HEK293 (cell line): ENCODE results near the gene PHETA2.

ENCODE experiments used
- HOXD13 ChIP-seq: sonication (generic); formaldehyde crosslinking; IDR thresholded peaks from 2 replicates; pipeline ENCODE4 v1.8.0; 2022; ENCODE audit warnings: missing genetic modification reagents, borderline replicate concordance
- RBAK ChIP-seq: fragments of 450-650 bp; formaldehyde crosslinking; IDR thresholded peaks from 2 replicates; pipeline ENCODE4 v1.5.1; 2016; ENCODE audit warnings: missing biosample characterization, missing genetic modification characterization
- SP2 ChIP-seq: fragments of 450-650 bp; formaldehyde crosslinking; IDR thresholded peaks from 2 replicates; pipeline ENCODE4 v1.5.1; 2016; ENCODE audit warnings: missing biosample characterization, missing genetic modification characterization
- SP7 ChIP-seq: fragments of 450-650 bp; formaldehyde crosslinking; IDR thresholded peaks from 2 replicates; pipeline ENCODE4 v1.5.1; 2016; ENCODE audit warnings: missing biosample characterization, missing genetic modification characterization
- ZBTB21 ChIP-seq: fragments of 450-650 bp; formaldehyde crosslinking; IDR thresholded peaks from 2 replicates; pipeline ENCODE4 v1.5.1; 2017; ENCODE audit warnings: missing biosample characterization, missing genetic modification characterization
- ZBTB7A ChIP-seq: fragments of 450-650 bp; formaldehyde crosslinking; IDR thresholded peaks from 2 replicates; pipeline ENCODE4 v1.5.1; 2016; ENCODE audit warnings: low read depth, missing biosample characterization, missing genetic modification characterization
- ZNF169 ChIP-seq: fragments of 450-650 bp; formaldehyde crosslinking; IDR thresholded peaks from 2 replicates; pipeline ENCODE4 v1.5.1; 2016; ENCODE audit warnings: missing biosample characterization, missing genetic modification characterization
- ZNF174 ChIP-seq: fragments of 450-650 bp; formaldehyde crosslinking; IDR thresholded peaks from 2 replicates; pipeline ENCODE4 v1.5.0; 2017; ENCODE audit warnings: missing biosample characterization, mild to moderate bottlenecking, missing genetic modification characterization
- ZNF23 ChIP-seq: fragments of 450-650 bp; formaldehyde crosslinking; IDR thresholded peaks from 2 replicates; pipeline ENCODE4 v1.5.1; 2016; ENCODE audit warnings: missing biosample characterization, missing genetic modification characterization, borderline replicate concordance
- ZNF266 ChIP-seq: fragments of 450-650 bp; formaldehyde crosslinking; IDR thresholded peaks from 2 replicates; pipeline ENCODE4 v1.5.1; 2016; ENCODE audit warnings: missing biosample characterization, missing genetic modification characterization, low read depth
- ZNF324 ChIP-seq: fragments of 450-650 bp; formaldehyde crosslinking; IDR thresholded peaks from 2 replicates; pipeline ENCODE4 v1.5.1; 2016; ENCODE audit warnings: missing biosample characterization, missing genetic modification characterization
- ZNF391 ChIP-seq: fragments of 450-650 bp; formaldehyde crosslinking; IDR thresholded peaks from 2 replicates; pipeline ENCODE4 v1.5.1; 2016; ENCODE audit warnings: low read depth, missing biosample characterization, missing genetic modification characterization, borderline replicate concordance
- ZNF426 ChIP-seq: fragments of 450-650 bp; formaldehyde crosslinking; IDR thresholded peaks from 2 replicates; pipeline ENCODE4 v1.5.1; 2017; ENCODE audit warnings: missing biosample characterization, missing genetic modification characterization, mild to moderate bottlenecking, inconsistent platforms, moderate library complexity
- ZNF501 ChIP-seq: fragments of 450-650 bp; formaldehyde crosslinking; IDR thresholded peaks from 2 replicates; pipeline ENCODE4 v1.5.1; 2016; ENCODE audit warnings: missing biosample characterization, missing genetic modification characterization
- ZNF510 ChIP-seq: fragments of 450-650 bp; formaldehyde crosslinking; IDR thresholded peaks from 2 replicates; pipeline ENCODE4 v1.5.1; 2018; ENCODE audit warnings: mild to moderate bottlenecking, missing genetic modification characterization, missing biosample characterization; ENCODE audit not compliant: insufficient replicate concordance
- ZNF626 ChIP-seq: fragments of 450-650 bp; sonication (Bioruptor Pico); formaldehyde crosslinking; IDR thresholded peaks from 2 replicates; pipeline ENCODE4 v1.5.1; 2018; ENCODE audit warnings: missing biosample characterization, missing genetic modification characterization, inconsistent platforms
- ZNF660 ChIP-seq: fragments of 450-650 bp; IDR thresholded peaks from 2 replicates; pipeline ENCODE4 v1.5.1; 2018; ENCODE audit warnings: missing biosample characterization, mild to moderate bottlenecking, missing genetic modification characterization
- ZNF707 ChIP-seq: fragments of 450-650 bp; formaldehyde crosslinking; IDR thresholded peaks from 2 replicates; pipeline ENCODE4 v1.5.1; 2016; ENCODE audit warnings: missing biosample characterization, missing genetic modification characterization
- ZNF791 ChIP-seq: fragments of 450-650 bp; formaldehyde crosslinking; IDR thresholded peaks from 2 replicates; pipeline ENCODE4 v1.5.1; 2016; ENCODE audit warnings: missing biosample characterization, missing genetic modification characterization
- ZSCAN23 ChIP-seq: fragments of 450-650 bp; formaldehyde crosslinking; IDR thresholded peaks from 2 replicates; pipeline ENCODE4 v1.5.1; 2016; ENCODE audit warnings: missing biosample characterization, missing genetic modification characterization
- TF ChIP-seq, protein P1 (sequence below): fragments of 450-650 bp; formaldehyde crosslinking; IDR thresholded peaks from 2 replicates; pipeline ENCODE4 v1.5.1; 2016; ENCODE audit warnings: missing biosample characterization, missing genetic modification characterization, borderline replicate concordance
- TF ChIP-seq, protein P2 (sequence below): fragments of 450-650 bp; formaldehyde crosslinking; IDR thresholded peaks from 2 replicates; pipeline ENCODE4 v1.5.1; 2016; ENCODE audit warnings: missing biosample characterization, missing genetic modification characterization
- TF ChIP-seq, protein P3 (sequence below): fragments of 450-650 bp; formaldehyde crosslinking; optimal IDR thresholded peaks from 2 replicates; pipeline ENCODE3; 2016; ENCODE audit warnings: missing biosample characterization, mild to moderate bottlenecking, missing genetic modification characterization
- TF ChIP-seq, protein P4 (sequence below): sonication (generic); formaldehyde crosslinking; IDR thresholded peaks from 2 replicates; pipeline ENCODE4 v1.8.1; 2022; ENCODE audit warnings: mild to moderate bottlenecking, moderate library complexity, missing genetic modification reagents
- TF ChIP-seq, protein P5 (sequence below): fragments of 450-650 bp; formaldehyde crosslinking; IDR thresholded peaks from 2 replicates; pipeline ENCODE4 v1.5.1; 2017; ENCODE audit warnings: missing biosample characterization, missing genetic modification characterization
- TF ChIP-seq, protein P6 (sequence below): fragments of 450-650 bp; formaldehyde crosslinking; IDR thresholded peaks from 2 replicates; pipeline ENCODE4 v1.5.1; 2016; ENCODE audit warnings: missing biosample characterization, missing genetic modification characterization

Gene PHETA2

DNA sequence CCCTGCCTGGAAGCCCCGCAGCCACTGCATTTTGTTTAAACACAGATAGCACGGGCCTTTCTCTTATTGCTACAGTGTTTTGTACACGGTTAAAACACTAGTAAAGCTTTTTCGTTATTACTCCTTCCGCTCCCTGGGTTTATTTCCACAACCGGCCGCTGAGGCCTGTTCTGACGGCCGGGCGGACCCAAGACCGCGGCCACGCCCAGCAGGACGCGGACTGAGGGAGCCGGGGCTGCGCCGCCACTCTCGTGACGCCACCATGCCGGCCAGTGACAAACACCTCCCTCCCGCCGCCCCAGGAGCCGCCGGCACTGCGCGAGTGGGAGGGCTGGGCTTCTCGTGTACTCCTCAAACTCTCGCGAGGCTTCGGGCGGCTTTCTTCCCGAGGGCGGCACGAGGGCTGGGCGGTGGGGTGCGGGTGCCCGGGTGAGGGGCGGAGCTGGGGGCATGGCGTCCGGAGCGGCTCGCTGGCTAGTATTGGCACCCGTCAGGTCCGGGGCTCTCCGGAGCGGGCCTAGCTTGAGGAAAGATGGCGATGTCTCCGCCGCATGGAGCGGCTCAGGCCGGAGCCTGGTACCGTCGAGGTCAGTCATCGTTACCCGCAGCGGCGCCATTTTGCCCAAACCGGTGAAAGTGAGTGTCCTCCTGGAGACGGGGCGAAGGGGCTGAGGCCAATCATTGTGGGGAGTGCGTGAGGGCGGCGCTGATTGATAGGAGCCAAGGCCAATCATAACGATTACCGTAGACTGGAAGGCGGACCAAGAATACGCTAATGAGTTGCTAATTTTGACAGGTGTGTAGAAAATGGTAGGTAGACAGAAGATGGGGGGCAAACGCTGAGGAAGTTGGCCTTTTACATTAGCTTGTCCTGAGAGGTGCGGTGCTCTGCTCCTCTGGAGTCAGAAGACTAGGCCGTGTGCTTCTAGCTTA lies 5.5 kb downstream of the PHETA2 start, which contains the start of gene SMDT1 (continued):
- TF ChIP-seq, protein P1, sequence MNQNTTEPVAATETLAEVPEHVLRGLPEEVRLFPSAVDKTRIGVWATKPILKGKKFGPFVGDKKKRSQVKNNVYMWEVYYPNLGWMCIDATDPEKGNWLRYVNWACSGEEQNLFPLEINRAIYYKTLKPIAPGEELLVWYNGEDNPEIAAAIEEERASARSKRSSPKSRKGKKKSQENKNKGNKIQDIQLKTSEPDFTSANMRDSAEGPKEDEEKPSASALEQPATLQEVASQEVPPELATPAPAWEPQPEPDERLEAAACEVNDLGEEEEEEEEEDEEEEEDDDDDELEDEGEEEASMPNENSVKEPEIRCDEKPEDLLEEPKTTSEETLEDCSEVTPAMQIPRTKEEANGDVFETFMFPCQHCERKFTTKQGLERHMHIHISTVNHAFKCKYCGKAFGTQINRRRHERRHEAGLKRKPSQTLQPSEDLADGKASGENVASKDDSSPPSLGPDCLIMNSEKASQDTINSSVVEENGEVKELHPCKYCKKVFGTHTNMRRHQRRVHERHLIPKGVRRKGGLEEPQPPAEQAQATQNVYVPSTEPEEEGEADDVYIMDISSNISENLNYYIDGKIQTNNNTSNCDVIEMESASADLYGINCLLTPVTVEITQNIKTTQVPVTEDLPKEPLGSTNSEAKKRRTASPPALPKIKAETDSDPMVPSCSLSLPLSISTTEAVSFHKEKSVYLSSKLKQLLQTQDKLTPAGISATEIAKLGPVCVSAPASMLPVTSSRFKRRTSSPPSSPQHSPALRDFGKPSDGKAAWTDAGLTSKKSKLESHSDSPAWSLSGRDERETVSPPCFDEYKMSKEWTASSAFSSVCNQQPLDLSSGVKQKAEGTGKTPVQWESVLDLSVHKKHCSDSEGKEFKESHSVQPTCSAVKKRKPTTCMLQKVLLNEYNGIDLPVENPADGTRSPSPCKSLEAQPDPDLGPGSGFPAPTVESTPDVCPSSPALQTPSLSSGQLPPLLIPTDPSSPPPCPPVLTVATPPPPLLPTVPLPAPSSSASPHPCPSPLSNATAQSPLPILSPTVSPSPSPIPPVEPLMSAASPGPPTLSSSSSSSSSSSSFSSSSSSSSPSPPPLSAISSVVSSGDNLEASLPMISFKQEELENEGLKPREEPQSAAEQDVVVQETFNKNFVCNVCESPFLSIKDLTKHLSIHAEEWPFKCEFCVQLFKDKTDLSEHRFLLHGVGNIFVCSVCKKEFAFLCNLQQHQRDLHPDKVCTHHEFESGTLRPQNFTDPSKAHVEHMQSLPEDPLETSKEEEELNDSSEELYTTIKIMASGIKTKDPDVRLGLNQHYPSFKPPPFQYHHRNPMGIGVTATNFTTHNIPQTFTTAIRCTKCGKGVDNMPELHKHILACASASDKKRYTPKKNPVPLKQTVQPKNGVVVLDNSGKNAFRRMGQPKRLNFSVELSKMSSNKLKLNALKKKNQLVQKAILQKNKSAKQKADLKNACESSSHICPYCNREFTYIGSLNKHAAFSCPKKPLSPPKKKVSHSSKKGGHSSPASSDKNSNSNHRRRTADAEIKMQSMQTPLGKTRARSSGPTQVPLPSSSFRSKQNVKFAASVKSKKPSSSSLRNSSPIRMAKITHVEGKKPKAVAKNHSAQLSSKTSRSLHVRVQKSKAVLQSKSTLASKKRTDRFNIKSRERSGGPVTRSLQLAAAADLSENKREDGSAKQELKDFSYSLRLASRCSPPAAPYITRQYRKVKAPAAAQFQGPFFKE (tag by site-specific recombination) = no peak
- TF ChIP-seq ZNF23 (tag by site-specific recombination) (no peak), SP7 (peak; percentile 85; the same call in 1 of the 2 replicates), HOXD13 (CRISPR knock-in tag) (no peak), ZNF266 (tag by site-specific recombination) (no peak), ZNF791 (no peak), ZBTB7A (tag by site-specific recombination) (peak; percentile 85), ZNF660 (tag by site-specific recombination) (no peak), RBAK (tag by site-specific recombination) (no peak), ZSCAN23 (tag by site-specific recombination) (no peak), ZNF501 (tag by site-specific recombination) (peak; percentile 82), ZNF324 (tag by site-specific recombination) (peak; percentile 88), SP2 (peak; percentile 94), ZNF174 (no peak), ZNF391 (tag by site-specific recombination) (peak; percentile 72; the same call in 1 of the 2 replicates), ZNF510 (tag by site-specific recombination) (no peak), ZNF707 (no peak), ZNF626 (tag by site-specific recombination) (no peak), ZBTB21 (tag by site-specific recombination) (peak; percentile 65; the same call in 1 of the 2 replicates), ZNF169 (tag by site-specific recombination) (no peak), ZNF426 (no peak)
- TF ChIP-seq, protein P2, sequence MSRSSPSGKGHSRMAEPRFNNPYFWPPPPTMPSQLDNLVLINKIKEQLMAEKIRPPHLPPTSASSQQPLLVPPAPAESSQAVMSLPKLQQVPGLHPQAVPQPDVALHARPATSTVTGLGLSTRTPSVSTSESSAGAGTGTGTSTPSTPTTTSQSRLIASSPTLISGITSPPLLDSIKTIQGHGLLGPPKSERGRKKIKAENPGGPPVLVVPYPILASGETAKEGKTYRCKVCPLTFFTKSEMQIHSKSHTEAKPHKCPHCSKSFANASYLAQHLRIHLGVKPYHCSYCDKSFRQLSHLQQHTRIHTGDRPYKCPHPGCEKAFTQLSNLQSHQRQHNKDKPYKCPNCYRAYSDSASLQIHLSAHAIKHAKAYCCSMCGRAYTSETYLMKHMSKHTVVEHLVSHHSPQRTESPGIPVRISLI (tag by site-specific recombination) = no peak
- TF ChIP-seq, protein P3, sequence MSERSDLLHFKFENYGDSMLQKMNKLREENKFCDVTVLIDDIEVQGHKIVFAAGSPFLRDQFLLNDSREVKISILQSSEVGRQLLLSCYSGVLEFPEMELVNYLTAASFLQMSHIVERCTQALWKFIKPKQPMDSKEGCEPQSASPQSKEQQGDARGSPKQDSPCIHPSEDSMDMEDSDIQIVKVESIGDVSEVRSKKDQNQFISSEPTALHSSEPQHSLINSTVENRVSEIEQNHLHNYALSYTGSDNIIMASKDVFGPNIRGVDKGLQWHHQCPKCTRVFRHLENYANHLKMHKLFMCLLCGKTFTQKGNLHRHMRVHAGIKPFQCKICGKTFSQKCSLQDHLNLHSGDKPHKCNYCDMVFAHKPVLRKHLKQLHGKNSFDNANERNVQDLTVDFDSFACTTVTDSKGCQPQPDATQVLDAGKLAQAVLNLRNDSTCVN (tag by site-specific recombination) = peak; percentile 94
- TF ChIP-seq, protein P4, sequence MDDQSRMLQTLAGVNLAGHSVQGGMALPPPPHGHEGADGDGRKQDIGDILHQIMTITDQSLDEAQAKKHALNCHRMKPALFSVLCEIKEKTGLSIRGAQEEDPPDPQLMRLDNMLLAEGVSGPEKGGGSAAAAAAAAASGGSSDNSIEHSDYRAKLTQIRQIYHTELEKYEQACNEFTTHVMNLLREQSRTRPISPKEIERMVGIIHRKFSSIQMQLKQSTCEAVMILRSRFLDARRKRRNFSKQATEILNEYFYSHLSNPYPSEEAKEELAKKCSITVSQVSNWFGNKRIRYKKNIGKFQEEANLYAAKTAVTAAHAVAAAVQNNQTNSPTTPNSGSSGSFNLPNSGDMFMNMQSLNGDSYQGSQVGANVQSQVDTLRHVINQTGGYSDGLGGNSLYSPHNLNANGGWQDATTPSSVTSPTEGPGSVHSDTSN (CRISPR knock-in tag) = peak; percentile 92
- TF ChIP-seq, protein P5, sequence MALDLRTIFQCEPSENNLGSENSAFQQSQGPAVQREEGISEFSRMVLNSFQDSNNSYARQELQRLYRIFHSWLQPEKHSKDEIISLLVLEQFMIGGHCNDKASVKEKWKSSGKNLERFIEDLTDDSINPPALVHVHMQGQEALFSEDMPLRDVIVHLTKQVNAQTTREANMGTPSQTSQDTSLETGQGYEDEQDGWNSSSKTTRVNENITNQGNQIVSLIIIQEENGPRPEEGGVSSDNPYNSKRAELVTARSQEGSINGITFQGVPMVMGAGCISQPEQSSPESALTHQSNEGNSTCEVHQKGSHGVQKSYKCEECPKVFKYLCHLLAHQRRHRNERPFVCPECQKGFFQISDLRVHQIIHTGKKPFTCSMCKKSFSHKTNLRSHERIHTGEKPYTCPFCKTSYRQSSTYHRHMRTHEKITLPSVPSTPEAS (tag by site-specific recombination) = peak; percentile 33; the same call in 1 of the 2 replicates
- TF ChIP-seq, protein P6, sequence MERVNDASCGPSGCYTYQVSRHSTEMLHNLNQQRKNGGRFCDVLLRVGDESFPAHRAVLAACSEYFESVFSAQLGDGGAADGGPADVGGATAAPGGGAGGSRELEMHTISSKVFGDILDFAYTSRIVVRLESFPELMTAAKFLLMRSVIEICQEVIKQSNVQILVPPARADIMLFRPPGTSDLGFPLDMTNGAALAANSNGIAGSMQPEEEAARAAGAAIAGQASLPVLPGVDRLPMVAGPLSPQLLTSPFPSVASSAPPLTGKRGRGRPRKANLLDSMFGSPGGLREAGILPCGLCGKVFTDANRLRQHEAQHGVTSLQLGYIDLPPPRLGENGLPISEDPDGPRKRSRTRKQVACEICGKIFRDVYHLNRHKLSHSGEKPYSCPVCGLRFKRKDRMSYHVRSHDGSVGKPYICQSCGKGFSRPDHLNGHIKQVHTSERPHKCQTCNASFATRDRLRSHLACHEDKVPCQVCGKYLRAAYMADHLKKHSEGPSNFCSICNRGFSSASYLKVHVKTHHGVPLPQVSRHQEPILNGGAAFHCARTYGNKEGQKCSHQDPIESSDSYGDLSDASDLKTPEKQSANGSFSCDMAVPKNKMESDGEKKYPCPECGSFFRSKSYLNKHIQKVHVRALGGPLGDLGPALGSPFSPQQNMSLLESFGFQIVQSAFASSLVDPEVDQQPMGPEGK = peak; percentile 99
